HG03103 (cell line): ENCODE data around the gene BST2.

Source experiments
- ATAC-seq: cut with Tn5 transposase; IDR thresholded peaks from one replicate; pipeline ENCODE4 v1.9.1; 2021; ENCODE audit warnings: low read depth; ENCODE audit not compliant: unreplicated experiment

The BST2 gene, protein sequence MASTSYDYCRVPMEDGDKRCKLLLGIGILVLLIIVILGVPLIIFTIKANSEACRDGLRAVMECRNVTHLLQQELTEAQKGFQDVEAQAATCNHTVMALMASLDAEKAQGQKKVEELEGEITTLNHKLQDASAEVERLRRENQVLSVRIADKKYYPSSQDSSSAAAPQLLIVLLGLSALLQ

DNA sequence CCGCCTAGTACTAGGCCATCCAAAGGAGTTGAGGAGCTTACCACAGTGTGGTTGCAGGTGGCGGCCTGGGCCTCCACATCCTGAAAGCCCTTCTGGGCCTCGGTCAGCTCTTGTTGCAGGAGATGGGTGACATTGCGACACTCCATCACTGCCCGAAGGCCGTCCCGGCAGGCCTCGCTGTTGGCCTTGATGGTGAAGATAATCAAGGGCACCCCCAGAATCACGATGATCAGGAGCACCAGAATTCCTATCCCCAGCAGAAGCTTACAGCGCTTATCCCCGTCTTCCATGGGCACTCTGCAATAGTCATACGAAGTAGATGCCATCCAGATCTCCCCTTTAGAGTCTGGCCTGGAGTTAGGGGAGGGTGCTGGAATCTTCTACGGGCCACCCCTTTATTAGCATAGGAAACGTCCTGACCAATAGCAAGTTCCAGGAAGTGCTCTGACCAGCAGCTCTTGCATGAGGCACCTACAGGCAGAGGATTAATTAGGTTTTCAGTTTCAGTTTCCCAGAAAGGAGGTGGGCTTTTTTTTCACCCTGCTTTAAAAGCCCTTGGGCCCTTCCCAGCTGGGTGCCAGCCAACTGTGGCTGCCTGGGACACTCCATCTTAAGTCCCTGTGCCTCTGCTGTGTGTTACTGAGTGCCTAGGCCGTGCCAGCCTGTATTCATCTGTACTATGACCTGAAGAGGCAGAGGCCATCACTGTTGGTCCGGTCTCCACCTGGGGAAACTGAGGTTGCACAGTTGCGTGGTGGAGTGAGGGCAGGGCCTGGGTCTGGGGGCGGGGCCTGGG, at the start of gene BST2:
Gene BST2, minus strand, starts transcription at position 381 of the 796 bp plus-strand sequence. Its CDS starts 55 bp downstream, at position 326.
- ATAC-seq: peak; percentile 66

DNA sequence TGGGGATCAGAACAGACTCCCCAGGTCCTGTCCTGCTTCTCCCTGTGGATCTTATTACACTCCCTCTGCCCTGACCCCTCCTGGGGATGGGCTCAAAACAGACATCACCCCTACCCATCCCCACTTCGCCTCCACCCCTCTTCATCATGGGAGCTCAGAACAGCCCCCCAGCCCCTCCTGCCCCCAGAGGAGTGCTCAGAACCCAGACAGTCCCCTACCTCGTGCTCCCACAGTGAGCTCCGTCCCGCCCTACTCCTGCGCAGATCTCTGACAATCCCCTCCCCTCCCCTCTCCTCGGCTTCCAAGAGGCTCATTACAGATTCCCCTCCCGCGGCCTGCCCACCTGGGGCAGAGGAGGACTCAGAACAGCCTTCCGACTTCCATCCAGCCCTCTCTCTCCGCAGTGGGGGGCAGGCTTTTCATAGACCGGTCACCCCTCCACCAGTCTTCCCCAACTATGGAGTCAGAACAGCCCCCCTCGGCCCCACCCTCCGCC, 49.2 kb upstream of the BST2 start:
- no peak for ATAC-seq

DNA sequence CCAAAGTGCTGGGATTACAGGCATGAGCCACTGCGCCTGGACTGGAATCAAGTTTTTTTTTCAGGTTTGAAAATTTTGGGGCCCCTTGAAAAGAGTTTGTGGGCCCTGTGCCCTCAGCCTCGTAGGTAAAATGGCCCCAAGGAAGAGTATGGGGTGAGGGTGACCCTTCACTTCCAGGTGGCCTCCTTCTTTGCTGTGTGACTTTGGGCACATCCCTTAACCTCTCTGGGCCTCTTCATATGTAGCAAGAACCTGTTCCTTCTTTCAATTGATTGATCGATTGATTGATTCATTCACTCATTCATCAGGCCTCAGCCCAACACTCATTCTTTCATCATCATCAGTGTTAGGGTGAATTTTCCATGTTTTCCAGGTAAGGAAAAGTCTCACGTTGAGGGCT, 46.4 kb upstream of the BST2 start:
- ATAC-seq: no peak

DNA sequence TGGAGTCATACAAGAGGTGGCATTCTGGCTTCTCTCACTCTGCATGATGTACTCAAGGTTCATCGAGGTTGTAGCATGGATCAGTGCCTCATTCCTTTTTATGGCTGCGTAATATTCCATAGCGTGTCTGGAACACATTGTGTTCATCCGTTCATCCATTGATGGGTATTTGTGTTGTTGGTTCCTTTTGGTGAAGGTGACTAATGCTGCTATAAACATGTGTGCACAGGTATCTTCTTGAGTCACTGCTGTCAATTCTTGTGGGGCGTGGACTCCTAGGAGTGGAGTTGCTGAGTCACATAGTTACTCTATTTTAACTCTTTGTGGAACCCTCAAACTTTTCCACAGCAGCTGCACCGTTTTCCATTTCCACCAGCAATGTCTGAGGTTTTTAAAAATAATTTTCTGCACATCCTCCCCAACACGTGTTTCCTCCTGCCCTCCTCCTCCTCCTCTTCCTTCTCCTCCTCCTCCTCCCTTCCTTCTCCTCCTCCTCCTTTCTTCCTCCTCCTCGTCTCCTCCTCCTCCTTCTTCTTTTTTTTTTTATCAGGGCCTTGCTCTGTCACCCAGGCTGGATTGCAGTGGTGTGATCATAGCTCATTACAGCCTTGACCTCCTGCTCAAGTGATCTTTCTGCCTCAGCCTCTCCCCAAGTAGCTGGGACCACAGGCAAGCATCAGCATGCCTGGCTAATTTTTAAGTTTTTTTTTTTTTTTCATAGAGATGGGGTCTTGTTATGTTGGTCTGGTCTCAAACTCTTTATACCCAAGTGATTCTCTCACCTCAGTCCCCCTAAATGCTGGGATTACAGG, 45.0 kb upstream of the BST2 start:
- ATAC-seq: no peak

DNA sequence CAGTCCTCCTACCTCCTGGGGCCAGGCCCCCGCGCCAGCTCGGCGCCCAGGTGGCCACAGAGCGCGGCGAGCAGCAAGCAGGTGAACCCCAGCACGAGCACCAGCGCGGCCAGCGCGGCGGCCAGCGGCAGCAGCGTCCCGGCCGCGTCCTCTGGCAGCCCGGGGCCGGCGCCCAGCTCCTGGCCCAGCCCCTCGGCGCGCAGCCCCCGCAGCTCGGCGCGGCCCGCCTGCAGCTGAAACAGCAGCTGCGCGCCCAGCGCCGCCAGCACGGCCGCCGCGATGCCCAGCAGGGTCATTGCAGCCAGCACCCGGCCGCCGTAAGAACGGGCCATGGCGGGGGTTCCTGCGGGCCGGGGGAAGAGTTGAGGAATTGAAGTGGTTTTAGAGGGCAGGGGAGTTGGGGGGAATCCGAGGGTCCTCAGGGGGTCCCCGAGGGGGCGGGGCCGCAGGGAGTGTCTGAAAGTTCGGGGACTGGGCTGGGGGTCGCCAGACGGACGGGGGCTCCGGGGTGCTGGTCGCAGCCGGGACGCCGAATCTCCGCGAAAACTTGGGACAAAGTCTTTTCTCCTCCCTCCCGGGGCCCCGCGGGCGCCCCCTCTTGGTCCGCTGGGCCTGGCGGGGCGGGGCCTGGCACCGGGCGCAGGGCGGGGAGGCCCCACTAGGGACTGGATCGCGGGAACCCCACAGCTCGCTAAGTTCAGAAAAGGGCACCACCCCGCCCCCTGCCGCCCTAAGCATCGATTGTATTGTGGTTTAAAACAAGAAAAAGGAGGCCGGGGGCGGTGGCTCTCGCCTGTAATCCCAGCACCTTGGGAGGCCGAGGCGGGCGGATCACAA, 42.9 kb upstream of the BST2 start, which contains the start of gene TMEM221:
Gene TMEM221, minus strand, starts transcription at position 538 of the 837 bp plus-strand sequence. Its CDS starts 206 bp downstream, at position 332.
- no peak for ATAC-seq

DNA sequence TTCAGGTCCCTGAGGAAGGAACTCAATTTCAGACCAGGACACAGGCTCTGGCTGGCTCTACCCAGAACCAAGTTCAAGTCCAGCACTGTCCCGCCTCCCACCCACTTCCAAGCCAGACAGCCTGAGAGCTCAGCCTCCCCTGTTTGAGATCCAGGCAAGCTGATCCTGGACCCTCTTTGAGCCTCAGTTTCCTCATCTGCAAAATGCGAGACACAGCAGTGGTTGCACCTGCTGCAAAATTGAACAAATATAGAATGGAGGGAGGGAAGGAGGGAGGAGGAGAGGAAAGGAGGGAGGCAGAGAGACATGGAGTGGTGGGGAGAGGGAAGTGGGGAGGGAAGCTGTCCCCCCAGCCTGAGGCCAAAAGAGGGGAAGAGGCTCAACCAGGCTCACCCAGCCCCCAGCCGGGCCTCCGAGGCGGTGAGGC, 42.3 kb upstream of the BST2 start:
- no peak for ATAC-seq

DNA sequence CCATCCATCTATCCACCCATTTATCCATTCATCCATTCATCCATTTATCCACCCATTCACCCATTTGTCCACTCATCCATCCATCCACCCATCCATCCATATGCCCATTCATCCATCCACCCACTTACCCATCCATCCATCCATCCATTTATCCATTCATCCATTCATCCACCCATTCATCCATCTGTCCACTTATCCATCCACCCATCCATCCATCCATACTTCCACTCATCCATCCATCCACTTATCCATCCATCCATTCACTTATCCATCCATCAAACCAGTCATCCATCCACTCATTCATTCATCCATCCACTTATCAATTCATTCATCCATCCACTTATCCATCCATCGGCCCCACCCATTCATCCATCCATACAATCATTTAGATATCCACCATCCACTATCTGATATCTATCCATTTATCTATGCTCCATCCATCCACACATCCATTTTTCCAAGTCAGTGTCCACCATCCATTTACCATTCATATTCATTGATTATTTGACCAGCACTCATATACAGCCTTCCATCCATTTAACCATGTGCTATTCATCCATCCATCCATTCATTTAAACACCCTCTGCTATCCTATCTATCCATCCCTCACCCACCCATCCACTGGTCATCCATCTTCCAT, 40.2 kb upstream of the BST2 start:
- ATAC-seq: no peak

DNA sequence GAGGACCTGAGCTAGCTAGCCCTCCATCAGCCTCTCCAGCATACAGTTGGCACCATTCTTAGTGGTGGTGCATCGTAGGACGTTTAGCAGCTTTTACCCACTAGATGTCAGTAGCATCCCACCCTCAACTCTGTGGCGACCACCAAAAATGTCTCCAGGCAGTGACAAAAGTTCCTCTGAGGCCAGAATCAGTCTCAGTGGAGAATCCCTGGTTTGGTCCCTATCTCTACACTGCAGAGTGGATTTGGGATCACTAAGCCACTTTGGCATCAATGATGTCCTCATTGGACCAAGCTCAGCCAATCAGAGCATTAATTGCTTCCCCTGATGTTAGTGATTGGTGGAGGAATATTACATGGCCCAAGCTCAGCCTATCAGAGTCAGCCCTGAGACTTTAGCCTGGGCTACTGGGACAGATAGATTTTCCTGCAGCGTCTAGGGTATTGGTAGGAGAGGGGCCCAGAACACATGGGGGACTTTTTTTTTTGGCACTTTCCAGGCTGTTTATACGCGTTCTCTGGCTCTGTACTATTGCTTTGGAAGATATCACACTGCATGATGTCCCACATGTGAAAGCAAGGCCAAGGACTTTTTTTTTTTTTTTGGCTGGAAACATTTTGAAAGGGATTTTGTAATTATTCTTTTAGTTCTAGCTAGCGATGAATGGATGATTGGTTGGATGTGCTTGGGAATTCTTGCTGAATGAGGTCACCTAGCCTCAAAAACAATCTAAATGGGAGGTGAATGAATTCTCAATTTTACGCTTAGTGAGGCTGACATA, 36.0 kb upstream of the BST2 start:
- ATAC-seq: no peak

DNA sequence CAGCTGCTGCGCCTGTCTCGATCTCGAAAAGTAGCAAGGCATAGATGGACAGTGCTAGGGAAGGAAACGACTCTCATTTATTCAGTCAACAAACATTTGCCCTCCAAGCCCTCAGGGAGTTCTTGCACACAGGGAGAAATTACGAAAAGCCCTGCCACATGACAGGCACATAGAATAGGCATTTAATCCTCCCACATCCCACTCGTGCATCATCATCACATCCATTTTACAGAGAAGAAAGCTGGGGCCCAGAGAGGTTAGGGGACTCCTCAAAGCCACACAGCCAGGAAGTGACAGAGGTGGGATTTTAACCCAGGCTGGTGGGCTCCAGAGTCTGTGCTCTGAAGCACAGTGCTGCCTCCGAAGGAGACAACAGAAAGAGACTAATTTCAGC, 31.4 kb upstream of the BST2 start:
- ATAC-seq: no peak

DNA sequence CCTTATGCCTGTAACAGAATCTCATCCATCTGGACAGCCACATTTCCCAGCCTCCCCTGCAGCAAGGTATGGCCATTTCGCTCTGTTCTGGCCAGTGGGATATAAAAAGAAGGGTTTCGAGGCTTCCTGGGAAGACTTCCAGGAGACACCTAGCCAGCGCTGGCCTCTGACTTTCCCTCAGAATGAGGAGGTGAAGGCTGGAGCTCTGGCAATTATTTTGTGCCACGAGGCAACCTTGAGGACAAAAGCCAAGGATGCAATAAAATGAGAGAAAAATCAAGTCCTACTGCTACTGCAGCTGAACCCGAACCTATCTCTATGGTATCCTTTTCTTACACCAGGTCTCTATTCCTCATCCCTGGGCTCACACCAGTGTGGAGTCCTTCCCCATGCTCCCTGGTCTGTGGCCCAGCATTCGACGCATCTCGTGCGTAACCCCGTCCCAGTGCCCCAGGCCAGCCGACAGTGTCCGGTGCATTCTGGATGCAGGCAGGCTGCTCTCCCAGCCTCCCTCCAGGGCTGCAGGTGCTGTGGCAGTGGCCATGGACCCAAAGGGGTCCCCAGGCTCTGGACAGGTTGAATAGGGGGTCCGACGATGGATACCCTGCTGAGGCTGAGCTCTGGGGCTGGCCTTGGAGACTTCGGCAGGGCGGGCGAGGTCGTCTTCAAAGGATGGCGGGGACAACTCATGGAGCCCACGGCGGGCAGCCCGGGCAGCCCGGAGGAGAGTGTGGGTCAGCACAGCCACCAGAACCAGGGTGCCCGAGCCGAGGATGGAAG, 30.9 kb upstream of the BST2 start:
- no peak for ATAC-seq

DNA sequence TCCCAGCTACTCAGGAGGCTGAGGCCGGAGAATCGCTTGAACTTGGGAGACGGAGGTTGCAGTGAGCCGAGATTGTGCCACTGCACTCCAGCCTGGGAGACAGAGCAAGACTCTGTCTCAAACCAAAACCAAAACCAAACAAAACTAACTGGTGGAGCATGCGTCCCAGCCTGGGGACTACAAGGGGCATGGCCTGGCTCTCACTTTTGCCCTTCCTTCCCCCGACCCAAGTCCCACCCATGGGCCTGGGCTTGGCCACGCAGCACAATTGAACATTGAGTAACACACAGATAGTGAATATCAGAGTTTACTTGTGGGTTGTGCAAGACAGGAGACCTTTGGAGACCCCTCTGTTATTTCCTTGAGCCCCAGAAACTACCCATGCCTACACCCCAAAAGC, 29.8 kb upstream of the BST2 start:
- no peak for ATAC-seq

DNA sequence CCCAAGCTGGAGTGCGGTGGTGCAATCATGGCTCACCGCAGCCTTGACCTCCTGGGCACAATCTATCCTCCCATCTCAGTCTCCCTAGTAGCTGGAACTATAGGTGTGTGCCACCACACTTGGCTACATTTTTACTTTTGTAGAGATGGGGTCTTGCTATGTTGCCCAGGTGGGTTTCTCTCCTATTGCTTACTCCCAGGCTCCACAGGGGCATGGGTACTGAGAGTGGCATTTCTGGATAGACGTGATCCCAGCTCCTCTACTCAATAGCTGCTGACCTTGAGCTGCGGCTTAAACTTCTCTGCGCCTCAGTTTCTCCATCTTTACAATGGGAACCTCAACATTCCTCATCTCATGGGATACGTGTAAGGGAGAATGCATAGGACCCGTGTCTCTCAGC, 26.0 kb upstream of the BST2 start:
- no peak for ATAC-seq

DNA sequence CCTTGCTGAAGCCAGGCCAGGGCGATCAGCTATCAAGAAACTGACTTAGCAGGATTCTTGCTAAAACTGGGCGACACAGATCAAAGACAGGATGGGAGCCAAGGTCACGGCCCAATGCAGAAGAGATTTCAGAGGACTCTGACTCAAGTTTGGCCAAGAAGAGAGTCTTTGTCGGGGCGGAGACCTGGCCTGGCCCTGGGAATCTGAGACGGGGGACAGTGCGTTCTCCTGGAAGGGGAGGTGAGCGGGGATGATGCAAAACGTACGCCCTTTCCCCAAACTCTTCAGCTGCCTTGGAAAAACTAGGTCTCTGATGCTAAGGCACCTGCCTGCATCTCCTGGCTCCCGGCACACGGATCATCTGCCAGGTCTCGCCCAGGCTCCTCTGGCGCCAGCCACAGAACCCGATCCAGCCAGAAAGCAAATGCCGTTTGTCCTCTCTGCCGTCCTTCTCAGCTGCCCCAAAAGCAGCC, 24.2 kb upstream of the BST2 start:
- no peak for ATAC-seq

DNA sequence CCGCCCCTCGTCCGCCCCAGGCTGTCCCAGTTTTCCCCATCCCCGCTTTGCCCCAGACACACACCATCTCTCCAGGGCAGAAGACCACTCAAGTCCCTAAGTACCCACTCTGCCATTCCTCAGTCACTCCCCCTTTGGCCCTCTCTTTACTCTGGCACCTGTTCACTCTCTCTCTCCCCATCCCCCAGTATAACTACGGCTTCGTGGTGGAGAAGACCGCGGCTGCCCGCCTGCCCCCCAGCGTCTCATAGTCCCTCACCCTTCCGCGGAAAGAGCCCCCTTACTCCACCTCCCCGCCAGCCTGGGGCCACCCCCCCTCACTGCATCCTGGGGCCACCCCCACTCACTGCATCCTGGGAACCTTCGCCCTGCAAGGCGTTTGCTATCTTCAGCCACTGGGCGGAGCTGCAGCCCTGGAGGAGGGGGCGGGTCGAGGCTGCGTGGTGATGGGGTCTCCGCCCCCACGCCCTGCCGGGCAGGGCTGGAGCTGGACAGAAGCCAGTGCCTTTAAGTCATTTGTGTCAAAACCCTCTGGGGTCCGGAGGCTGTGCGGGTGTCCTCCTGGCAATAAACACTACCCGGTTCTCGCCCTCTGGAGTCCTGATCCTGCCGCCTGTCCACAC, 19.4 kb upstream of the BST2 start:
- no peak for ATAC-seq

DNA sequence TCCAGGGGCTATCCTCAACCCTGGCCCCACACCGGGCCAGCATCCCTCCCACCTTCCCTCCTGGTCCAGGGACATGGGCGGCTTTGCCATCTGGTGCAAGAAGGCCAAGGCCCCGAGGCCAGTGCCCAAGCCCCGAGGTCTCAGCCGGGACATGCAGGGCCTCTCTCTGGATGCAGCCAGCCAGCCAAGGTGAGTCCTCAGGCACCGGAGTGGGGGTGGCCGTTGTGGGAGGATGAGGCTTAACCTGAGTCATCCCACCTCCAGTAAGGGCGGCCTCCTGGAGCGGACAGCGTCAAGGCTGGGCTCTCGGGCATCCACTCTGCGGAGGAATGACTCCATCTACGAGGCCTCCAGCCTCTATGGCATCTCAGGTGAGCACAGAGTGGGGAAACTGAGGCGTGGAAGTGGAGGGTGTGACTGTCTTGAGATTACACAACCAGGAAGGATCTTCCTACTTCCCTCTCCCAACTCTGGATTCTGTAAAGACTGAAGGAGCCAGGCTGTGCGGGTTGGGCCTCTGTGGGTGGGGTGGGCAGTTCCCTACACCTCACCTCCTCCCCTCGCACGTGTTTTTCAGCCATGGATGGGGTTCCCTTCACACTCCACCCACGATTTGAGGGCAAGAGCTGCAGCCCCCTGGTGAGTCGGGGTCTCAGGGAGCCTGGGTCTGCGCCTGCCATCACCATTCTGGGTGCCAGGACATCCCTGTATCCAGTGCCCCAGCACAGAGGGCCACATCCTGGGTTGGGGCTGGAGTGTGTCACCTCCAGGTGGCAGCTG, 18.2 kb upstream of the BST2 start:
- ATAC-seq: no peak

DNA sequence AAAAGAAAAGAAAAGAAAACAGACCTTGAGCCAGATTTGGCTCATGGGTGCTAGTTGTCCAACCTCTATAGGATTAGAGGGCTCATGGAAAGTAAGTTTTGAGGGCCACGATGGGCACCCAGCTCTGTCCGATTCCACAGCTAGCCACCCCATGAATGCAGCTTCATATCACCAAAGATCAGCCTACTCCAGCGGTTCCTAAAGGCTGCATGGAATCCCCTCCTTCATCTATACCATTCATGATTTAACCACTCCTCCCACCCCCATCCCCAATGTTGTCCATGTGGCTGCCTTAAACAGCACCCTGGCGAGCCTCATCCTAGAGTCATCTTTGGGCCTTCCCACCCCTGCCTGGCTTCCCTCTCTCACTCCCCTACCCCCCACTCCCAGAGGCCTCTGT, 16.5 kb upstream of the BST2 start:
- ATAC-seq: no peak

DNA sequence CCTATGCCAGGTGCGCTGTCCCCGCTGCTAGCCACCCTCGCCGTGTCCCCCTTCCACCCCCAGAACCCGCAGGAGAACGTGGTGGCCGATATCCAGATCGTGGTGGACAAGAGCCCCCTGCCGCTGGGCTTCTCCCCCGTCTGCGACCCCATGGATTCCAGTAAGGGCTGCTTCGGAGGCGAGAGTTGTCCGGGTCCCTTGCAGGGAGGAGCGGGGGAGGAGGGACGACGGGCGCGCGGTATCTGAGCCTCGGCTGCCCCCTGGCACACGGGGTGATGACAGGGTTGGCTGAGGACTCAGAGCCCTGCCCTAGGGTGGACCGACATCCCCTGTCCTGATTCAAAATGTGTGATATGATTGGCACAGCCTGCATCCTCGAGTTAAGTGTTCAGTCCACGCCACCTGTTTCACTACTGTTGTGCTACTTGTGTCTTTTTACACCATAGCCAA, 15.1 kb upstream of the BST2 start:
- no peak for ATAC-seq
